DMS153 treated with DMSO at 0.1 percent for 48 hours (cell line): ENCODE results near the gene ZNF677.
"Not testable (repeated sequence)": the region's sequence is repeated elsewhere in the genome, so short reads cannot be mapped to it uniquely, and the experiment has no call there.

ENCODE experiments used
- DNase-seq: peaks from one replicate; lab custom pipeline; 2025; ENCODE audit not compliant: unreplicated experiment; lab: John Stamatoyannopoulos, UW

The ZNF677 gene

DNA sequence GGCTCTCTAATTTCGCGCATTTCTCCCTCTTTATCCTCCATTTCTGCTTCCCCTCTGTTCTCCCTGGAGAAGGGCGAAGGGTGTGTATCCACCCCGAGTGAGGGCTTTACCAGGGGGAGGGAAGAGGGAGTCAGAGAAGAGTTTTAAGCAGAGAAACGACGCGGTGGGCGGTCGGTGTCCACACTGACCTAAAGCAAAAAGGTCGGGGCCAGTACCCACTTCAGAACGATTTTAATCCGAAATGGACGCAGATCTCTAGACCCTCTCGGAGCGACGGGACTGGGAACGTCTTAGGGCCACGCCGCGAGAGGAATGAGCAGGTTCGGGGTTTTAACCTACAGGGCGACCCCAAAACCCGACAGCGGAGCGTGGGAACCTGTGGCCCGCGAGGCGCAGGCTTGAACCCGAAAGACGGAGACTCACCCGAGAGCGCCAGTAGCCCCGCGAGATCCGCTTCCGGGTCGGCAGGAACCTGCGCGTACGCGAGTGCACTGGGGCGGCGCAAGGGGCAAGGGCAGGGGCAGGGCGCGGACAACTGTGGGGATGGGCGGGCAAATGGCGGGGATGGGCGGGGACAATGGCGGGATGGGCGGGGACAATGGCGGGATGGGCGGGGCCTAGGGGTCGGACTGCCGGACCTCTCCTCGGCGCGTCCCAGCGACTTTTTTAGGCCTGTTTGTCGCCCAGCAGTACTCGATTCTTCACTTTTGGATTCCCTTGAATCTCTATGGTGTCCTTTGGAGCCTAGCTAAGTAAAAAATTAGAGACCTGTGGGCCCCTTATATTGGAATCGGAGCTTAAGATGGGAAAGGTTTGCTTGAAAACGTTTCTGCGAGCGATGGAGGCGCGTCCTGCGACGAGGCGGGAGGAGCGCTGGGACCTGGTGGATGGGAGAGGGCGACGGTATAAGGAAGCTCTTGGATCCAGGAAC lies at the start of gene ZNF677:
TSS of gene ZNF677 (minus strand) at position 463 of the 931 bp plus-strand sequence. CDS start 3,323 bp downstream, outside the sequence.
- no peak for DNase-seq

DNA sequence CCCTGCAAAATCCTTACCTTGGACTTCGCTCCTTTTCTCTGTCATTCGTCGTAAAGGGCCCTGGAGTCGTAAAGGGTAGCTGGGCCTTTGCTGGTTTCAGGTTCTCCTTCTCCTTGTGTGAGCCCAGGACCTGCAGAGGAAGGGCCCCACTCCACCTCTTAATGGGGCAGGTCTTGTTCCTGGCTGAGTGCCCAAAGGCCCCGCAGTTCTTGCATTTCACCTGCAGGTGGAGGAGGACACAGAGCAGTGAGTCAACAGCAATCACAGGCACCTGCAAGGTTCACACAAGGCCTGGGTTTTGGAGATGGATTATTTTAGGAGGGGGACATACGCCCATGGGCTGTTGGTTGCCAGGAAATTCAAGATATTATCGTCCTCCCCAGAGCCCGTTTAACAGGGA lies 46.7 kb upstream of the ZNF677 start:
- not testable (repeated sequence) for DNase-seq

DNA sequence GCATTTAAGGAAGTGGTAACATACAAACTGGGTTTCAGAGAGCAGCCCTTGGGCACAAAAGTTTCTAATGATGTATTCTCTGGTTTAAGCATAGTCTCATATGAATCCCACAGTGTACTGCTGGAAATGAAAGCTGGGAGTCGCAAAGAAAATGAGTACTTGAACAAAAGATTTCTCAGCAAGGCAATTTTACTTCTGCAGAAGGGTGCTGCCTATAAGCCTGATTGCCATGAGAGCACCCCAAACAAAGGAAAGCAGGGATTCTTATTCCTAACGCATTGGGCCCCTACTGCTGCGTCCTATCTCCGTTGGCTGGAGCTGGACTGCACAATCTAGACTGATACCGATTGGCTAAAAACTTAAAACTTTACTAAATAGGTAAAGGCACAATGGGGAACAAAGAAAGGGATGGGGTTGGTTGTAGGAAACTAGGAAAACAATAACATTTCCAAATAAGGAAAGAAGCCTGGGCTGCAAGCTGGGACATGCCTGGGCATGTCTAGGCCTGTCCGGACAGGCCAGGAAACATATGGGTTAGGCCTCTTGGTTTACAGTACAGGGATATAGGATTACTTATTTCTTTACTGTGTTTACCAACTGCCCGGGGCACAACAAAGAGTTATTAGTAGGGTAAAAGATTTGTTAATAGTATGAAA lies 40.2 kb upstream of the ZNF677 start:
- DNase-seq = no peak

DNA sequence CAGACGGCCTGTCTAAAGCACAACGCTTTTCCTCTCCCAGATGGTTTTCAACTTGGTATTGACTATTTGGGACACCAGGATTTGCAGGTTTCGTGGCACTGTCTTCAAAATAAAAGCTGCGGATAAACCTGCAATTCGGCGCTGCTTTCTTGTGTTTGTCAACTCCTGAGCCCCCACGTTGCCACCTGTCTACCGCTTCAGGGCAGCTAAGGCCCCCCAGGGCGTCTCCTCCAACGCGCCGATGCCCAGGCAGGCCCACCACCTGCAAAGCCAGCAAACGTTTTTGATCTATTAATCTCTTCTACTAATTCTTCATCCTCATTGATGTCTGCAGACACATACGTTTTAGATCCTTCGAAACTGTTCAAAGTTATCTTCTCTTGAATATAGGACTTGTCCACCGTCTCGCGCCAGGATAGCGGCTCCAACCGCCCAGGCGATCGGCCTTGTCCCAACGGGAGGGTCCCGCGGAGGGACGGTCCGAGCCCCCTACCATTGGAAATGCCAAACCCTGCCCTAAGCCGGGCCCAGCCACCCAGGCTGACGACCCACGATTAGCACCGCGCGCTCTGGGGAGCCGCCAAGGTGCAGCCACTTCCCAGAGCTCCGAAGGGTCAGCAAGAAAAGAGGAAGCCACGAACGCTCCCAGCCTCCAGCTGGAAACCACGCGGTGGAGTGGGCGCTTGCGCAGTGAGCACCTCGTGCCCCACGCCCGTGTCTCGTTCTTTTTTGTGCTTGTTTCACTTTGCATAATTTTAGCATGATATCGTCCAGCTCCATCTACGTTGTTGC lies 36.3 kb upstream of the ZNF677 start:
- no peak for DNase-seq

DNA sequence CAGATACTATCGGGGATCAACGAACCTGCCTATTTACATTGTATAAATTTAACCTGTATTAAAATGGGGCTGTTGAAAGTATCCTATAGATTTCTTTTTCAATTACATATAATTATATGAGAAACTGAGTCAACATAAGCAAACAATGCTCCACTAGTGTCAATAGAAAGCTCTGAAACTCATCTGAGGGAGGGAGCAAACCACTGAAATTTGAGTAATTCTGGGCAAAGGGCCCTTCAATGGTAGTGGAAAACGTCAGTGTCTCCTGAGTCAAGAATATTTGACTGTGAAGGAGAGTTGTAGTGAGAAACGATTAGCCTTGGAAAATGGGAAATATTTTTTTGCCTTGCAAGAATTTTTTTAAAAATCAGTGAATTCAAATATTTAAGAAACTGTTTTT lies 30.4 kb upstream of the ZNF677 start:
- DNase-seq = no peak

DNA sequence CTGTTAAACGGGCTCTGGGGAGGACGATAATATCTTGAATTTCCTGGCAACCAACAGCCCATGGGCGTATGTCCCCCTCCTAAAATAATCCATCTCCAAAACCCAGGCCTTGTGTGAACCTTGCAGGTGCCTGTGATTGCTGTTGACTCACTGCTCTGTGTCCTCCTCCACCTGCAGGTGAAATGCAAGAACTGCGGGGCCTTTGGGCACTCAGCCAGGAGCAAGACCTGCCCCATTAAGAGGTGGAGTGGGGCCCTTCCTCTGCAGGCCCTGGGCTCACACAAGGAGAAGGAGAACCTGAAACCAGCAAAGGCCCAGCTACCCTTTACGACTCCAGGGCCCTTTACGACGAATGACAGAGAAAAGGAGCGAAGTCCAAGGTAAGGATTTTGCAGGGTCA lies 27.3 kb upstream of the ZNF677 start:
- DNase-seq = not testable (repeated sequence)

DNA sequence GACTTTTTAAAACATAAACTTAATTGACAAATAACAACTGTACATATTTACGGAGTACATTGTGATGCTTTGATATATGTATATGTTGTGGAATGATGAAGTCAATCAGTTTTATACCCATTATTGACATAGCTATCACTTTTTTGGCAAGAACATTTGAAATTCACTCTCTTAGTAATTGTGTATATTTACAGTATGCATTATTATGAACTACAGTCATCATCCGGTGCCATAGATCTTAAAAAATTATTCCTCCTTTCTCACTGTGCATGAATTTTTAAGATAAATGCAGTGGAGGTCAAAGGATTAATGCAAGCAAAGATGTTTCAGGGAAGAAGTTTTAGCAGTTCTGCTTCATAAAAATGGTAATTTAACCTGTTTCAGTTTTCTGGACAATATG lies 20.8 kb upstream of the ZNF677 start:
- no peak for DNase-seq

DNA sequence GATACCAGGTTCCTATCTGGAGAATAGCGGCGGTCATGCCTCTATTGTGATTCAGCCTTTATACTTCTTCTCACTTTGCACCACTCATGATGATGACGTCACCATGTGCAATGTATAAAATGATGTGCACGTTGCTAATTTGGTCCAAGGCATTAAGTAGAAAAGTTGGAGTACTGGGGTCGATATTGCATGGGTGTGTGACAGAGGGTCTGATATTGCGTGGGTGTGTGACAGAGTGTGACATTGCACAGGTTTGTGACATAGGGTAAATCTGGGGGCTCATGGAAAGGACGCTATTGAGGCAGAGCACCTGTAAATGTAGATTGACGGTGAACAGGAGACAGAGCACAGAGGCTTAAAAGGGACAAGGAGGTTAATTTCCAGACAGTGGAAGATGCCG lies 17.4 kb upstream of the ZNF677 start:
- no peak for DNase-seq

DNA sequence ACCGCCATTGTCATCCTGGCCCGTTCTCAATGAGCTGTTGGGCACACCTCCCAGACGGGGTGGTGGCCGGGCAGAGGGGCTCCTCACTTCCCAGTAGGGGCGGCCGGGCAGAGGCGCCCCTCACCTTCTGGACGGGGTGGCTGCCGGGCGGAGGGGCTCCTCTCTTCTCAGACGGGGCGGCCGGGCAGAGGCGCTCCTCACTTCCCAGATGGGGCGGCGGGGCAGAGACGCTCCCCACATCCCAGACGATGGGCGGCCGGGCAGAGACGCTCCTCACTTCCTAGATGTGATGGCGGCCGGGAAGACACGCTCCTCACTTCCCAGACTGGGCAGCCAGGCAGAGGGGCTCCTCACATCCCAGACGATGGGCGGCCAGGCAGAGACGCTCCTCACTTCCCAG lies 15.2 kb upstream of the ZNF677 start:
- not testable (repeated sequence) for DNase-seq

DNA sequence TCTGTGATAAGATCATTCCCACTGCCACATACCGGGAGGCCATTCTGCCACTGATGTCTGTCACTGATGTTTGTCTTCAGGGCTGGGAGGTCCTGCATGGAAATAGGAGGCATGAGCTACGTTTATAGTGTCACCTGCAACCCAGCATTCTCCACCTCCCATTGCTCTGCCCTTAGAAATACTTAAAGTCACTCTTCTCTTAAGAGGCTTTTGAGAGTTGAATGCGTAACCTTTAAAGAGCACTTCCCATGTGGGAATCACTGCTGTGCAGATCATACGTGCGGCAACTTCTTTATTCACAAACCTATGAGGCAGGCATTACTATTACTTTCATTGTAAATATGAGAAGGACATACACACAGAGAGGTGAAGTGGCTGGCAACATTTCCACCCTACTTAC lies 12.9 kb upstream of the ZNF677 start, which contains the start of gene VN1R4:
TSS of gene VN1R4 (minus strand) at position 101 of the 400 bp plus-strand sequence. CDS start at position 43, 58 bp downstream.
- not testable (repeated sequence) for DNase-seq

DNA sequence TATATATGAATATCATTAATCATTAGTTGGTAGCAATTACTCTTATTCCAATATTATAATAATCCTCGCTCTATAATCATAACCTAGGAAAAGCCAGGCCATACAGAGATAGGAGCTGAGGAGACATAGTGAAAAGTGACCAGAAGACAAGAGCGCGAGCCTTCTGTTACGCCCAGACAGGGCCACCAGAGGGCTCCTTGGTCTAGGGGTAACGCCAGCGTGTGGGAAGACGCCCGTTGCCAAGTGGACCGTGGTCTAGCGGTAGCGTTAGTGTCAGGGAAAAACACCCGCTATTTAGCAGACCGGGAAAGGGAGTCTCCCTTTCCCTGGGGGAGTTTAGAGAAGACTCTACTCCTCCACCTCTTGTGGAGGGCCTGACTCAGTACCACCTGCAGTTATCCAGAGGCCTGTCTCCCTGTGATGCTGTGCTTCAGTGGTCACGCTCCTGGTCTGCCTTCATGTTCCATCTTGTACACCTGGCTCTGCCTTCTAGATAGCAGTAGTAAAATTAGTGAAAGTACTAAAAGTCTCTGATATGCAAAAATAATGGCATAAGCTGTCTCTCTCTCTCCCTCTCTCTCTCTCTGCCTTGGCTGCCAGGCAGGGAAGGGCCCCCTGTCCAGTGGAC lies 3.2 kb upstream of the ZNF677 start, which contains the start of gene VN1R2:
TSS of gene VN1R2 (plus strand) at position 578 of the 628 bp plus-strand sequence. CDS start 84 bp downstream, outside the sequence.
- not testable (repeated sequence) for DNase-seq

DNA sequence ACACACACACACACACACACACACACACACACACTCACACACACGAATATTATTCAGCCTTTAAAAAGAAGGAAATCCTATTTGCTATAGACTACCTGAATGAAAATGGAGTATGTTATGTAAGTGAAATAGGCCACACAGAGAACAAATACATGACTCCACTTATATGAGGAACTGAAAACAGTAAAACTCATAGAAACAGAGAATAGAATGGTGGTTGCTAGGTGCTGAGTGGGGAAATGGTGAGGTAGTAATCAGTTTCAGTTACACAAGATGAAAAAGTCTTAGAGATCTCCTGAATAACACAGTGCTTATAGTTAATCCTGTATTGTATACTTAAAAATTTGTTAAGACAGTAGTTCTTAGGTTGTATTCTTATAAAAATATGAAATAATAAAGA lies 8.2 kb downstream of the ZNF677 start:
- DNase-seq = no peak

DNA sequence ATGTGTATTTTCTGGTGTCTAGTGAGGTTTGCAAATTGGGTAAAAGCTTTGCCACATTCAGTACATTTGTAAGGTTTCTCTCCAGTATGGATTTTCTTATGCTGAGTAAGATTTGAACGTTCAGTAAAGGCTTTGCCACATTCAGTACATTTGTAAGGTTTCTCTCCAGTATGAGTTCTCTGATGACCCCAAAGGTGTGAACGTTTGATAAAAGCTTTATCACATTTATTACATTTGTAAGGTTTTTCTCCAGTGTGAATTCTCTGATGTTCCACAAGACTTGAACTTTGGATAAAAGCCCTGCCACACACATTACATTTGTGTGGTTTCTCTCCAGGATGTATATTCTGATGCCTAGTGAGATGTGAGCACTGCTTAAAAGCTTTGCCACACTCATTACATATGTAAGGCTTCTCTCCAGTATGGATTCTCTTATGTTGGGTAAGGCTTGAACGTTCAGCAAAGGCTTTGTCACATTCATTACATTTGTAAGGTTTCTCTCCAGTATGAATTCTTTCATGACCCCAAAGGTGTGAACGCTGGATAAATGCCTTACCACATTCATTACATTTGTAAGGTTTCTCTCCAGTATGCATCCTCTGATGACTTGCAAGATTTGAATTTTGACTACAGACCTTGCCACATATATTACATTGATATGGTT lies 17.4 kb downstream of the ZNF677 start:
- no peak for DNase-seq

DNA sequence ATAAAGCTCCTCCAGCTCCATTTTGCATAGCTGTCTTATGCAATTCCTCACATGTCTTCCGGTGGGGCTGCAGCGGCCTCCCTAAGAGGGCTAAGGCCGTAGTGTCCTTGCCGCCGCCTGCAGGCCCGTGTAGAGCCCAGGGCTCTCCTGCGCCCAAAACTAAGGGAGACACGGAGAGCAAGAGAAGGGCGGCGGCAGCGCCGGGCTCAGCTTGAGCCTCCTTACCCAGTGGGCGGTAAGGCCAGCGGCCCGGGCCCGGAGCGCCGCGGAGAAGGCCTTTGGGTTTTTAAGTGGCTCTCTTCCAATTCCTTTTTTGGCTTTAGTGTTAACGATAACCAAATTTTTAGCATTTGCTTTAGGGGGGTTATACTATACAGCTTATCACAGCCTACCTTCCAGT lies 30.1 kb downstream of the ZNF677 start:
- no peak for DNase-seq

DNA sequence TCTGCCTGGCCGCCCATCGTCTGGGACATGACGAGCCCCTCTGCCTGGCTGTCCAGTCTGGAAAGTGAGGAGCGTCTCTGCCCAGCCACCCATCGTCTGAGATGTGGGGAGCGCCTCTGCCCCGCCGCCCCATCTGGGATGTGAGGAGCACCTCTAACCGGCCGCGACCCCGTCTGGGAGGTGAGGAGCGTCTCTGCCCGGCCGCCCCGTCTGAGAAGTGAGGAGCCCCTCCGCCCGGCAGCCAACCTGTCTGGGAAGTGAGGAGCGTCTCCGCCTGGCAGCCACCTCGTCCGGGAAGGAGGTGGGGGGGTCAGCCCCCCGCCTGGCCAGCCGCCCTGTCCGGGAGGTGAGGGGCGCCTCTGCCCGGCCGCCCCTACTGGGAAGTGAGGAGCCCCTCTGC lies 32.0 kb downstream of the ZNF677 start:
- not testable (repeated sequence) for DNase-seq

DNA sequence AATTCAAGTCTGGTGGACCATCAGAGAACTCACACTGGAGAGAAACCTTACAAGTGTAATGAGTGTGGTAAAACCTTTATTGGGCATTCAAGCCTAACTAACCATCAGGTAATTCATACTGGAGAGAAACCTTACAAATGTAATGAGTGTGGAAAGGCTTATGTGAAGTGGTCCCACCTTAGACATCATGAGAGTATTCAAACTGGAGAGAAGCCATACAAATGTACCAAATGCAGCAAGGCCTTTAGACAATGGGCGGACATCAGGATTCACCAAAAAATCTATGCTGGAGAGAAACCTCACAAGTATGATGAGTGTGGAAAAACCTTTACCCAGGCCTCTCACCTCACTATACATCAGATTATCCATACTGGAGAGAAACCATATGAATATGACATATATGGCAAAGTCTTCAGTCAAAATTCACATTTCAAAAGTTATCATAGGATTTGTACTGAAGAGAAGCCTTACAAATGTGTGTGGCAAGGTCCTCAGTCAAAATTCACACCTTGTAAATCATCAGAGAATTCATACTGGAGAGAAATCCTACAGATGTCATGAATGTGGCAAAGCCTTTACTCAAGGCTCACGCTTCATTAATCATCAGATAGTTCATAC lies 41.9 kb downstream of the ZNF677 start:
- no peak for DNase-seq

DNA sequence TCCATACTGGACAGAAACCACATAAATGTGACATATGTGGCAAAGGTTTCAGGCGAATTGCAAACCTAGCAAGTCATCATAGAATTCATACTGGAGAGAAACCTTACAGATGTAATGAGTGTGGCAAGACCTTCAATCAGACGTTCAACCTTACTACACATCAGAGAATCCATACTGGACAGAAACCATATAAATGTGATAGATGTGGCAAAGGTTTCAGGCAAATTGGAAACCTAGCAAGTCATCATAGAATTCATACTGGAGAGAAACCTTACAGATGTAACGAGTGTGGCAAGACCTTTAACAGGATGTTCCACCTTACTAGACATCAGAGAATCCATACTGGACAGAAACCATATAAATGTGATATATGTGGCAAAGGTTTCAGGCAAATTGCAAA lies 43.1 kb downstream of the ZNF677 start:
- DNase-seq = not testable (repeated sequence)

DNA sequence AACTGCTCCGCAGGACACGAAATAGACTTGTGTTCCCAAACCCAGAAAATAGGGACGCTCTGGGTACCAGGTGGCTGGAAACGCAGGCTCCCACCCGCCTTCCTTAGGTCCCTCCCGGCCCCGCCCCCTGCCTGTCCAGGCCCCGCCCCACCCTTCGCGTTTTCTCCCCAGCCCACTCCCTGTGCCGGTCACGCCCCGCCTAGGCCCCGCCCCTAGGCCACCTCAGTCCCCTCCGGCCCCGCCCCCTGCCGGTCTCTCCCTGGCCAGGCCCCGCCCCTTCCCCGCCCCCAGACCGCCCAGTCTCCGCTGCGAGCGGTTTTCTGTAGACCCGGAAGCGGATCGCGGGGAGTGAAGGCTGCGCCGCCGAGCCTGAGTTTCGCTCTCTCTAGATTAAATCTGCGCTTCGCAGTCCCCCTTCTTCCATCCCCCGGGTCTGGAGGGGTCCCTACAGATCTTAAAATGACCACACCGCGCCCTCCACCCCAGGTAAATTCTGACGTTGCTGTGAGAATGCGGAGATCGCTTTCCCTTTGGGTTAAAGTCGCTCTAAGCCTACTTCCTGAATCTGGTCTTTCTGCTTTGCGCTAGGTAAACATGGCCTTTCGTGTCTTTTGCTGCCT lies 57.8 kb downstream of the ZNF677 start:
- no peak for DNase-seq

DNA sequence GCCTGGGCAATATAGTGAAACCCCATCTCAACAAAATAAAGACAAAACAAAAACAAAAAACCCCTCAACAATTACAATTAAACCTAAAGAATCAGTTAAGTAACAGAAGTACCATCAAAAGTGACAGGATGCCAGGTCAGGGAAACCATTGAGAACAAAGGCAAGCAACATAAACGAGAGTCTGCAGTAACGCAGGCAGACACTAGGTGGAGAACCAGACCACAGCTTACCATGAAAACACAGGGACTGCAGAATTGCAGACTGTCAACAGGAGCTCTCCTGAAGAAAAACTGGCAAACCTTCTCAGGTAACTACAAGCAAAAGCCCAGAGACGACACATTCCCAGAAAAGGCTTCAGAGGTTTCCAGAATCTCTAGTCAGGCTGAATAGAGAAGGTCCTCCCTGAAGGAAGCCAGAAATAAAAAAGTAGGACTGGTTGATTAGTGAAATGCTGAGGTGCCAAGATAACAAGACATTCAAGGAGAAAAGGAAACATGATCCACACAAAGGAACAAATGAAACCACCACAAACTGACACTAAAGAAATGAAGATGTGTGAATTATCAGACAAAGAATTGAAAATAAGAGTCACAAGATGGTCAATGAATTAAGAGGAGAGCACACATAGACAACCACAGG lies 59.3 kb downstream of the ZNF677 start:
- DNase-seq = peak; percentile 22
